HepG2 (cell line): Measurements from ENCODE around the gene KRTCAP2. TPM values are rescaled to one million over a fixed set of nuclear protein-coding genes. Genes with fewer than 3 reads are reported as not detected.

Source experiments
- ATAC-seq: fragments of 200-7000 bp; cut with Tn5 transposase; 3 replicates; pipeline ENCODE4 v1.9.1; 2020; ENCODE audit warnings: mild to moderate bottlenecking, moderate library complexity
- BruUV-seq: library from RNA; stranded (reverse); fragments of 400-500 nt; replicated peaks from 2 replicates; lab custom pipeline; 2021; lab: Mats Ljungman, UMichigan
- CTCF ChIA-PET: fragments of 300-600 bp; formaldehyde crosslinking; extraction: SDS; loops from one replicate; lab custom pipeline; 2021; ENCODE audit warnings: low total read pairs, inconsistent platforms, low intra/inter-chr PET ratio; lab: Yijun Ruan, JAX
- POLR2A ChIA-PET: fragments of 350-600 bp; sonication (Branson Sonifier 250); formaldehyde crosslinking; loops from one replicate; lab custom pipeline; 2020; ENCODE audit warnings: antibody characterized with exemption, inconsistent platforms; lab: Yijun Ruan, JAX
- DNase-seq: peaks from one replicate; pipeline ENCODE4 v3.0.0-alpha.2; 2015; ENCODE audit warnings: low spot score
- FAIRE-seq: peaks from 3 replicates; lab custom pipeline; 2011; peaks lifted over from hg19 to GRCh38; lab: Jason Lieb, UNC
- H2AFZ ChIP-seq: one replicate; pipeline ENCODE4 v1.6.1; 2011; ENCODE audit warnings: low read length, inconsistent platforms
- H3K27ac ChIP-seq: fragments of 300-600 bp; 3 replicates; pipeline ENCODE4 v1.8.0; 2011; ENCODE audit warnings: mixed run types, mild to moderate bottlenecking, mixed read lengths, low read length, inconsistent platforms; ENCODE audit not compliant: insufficient read depth; ENCODE audit errors: extremely low read length
- H3K27me3 ChIP-seq, 2 experiments: fragments of 200-600 bp in 1 of 2; 2 replicates in 1 of 2; 3 replicates in 1 of 2; pipeline versions ENCODE4 v1.6.0 to v1.8.0; 2011; ENCODE audit warnings: low read length in 2 of 2, mild to moderate bottlenecking in 2 of 2, moderate library complexity in 2 of 2, inconsistent platforms in 1 of 2; ENCODE audit not compliant: insufficient read depth in 2 of 2, control insufficient read depth in 1 of 2
- H3K36me3 ChIP-seq, 2 experiments: fragments of 200-600 bp in 1 of 2; replicated peaks in 1 of 2; 2 replicates in 1 of 2; 3 replicates in 1 of 2; pipeline versions ENCODE4 v1.5.1 to v1.8.0; 2011; ENCODE audit warnings: low read length in 2 of 2, inconsistent platforms in 1 of 2; ENCODE audit not compliant: insufficient read depth in 2 of 2, control insufficient read depth in 1 of 2
- H3K4me1 ChIP-seq: 2 replicates; pipeline ENCODE4 v1.5.1; 2012; ENCODE audit warnings: low read length, inconsistent platforms; ENCODE audit not compliant: insufficient read depth
- H3K4me2 ChIP-seq: 2 replicates; pipeline ENCODE4 v1.6.0; 2011; ENCODE audit warnings: low read depth, low read length, inconsistent platforms
- H3K4me3 ChIP-seq, 3 experiments: fragments of 200-600 bp in 1 of 3; sonication (generic), shearing (Covaris generic) in 1 of 3; replicated peaks in 1 of 3; 2 replicates each; pipeline ENCODE4 v1.5.1; 2011 to 2016; ENCODE audit warnings: low read length in 3 of 3, inconsistent platforms in 2 of 3, low read depth in 2 of 3, mild to moderate bottlenecking in 2 of 3, control low read depth in 1 of 3, mixed read lengths in 1 of 3; ENCODE audit not compliant: insufficient read depth in 1 of 3
- H3K79me2 ChIP-seq: one replicate; pipeline ENCODE4 v1.6.1; 2011; ENCODE audit warnings: low read length, inconsistent platforms; ENCODE audit not compliant: insufficient read depth
- H3K9ac ChIP-seq: 2 replicates; pipeline ENCODE4 v1.6.0; 2011; ENCODE audit warnings: mild to moderate bottlenecking, low read depth, low read length, inconsistent platforms; ENCODE audit not compliant: insufficient read depth
- H3K9me3 ChIP-seq: 2 replicates; pipeline ENCODE4 v1.5.1; 2012; ENCODE audit warnings: mild to moderate bottlenecking, low read length
- H4K20me1 ChIP-seq: 2 replicates; pipeline ENCODE4 v1.6.0; 2011; ENCODE audit warnings: inconsistent platforms, mild to moderate bottlenecking, low read length, moderate library complexity; ENCODE audit not compliant: insufficient read depth
- ARNTL ChIP-seq: sonication (generic); formaldehyde crosslinking; IDR thresholded peaks from 2 replicates; pipeline ENCODE4 v1.4.0; 2020; ENCODE audit warnings: mild to moderate bottlenecking, missing genetic modification reagents
- CAMTA2 ChIP-seq: sonication (generic); formaldehyde crosslinking; IDR thresholded peaks from 2 replicates; pipeline ENCODE4 v1.4.0; 2020; ENCODE audit warnings: mild to moderate bottlenecking, missing genetic modification reagents, borderline replicate concordance
- HDAC2 ChIP-seq: sonication (generic); formaldehyde crosslinking; IDR thresholded peaks from 2 replicates; pipeline ENCODE4 v1.4.0; 2020; ENCODE audit warnings: missing genetic modification reagents
- KLF15 ChIP-seq: sonication (generic); formaldehyde crosslinking; IDR thresholded peaks from 2 replicates; pipeline ENCODE4 v1.8.1; 2023; ENCODE audit warnings: borderline replicate concordance, mild to moderate bottlenecking, inconsistent platforms, missing genetic modification reagents, mixed read lengths
- SP4 ChIP-seq: sonication (generic); formaldehyde crosslinking; IDR thresholded peaks from 2 replicates; pipeline ENCODE4 v1.8.1; 2023; ENCODE audit warnings: mild to moderate bottlenecking, missing genetic modification reagents
- ZC3H4 ChIP-seq: sonication (generic); formaldehyde crosslinking; IDR thresholded peaks from 2 replicates; pipeline ENCODE4 v1.4.0; 2020; ENCODE audit warnings: missing genetic modification reagents, borderline replicate concordance
- ZNF761 ChIP-seq: sonication (generic); formaldehyde crosslinking; conservative IDR thresholded peaks from 2 replicates; pipeline ENCODE4 v1.4.0; 2020; ENCODE audit warnings: mild to moderate bottlenecking, missing genetic modification reagents
- WGBS: methylation state at CpG from one replicate; pipeline ENCODE4 v1.1.6; 2017; ENCODE audit warnings: low lambda C conversion rate; 5-methylcytosine and 5-hydroxymethylcytosine counted together
- in situ Hi-C: cut with HindIII; loops from 2 replicates; pipeline ENCODE4 v1.10.0; 2017; ENCODE audit warnings: low pct_unique_long_range_greater_than_20kb; ENCODE audit not compliant: extremely low pct_ligation_motif_present
- intact Hi-C: fragments of 100-400 bp; cut with micrococcal nuclease; formaldehyde crosslinking; loops from one replicate; pipeline ENCODE4 v1.10.0; 2022; ENCODE audit not compliant: unreplicated experiment
- polyA plus RNA-seq, 8 experiments: library from polyadenylated mRNA; depleted of rRNA in 3 of 8; stranded (reverse) in 7 of 8; unstranded in 1 of 8; fragments of >200 nt; fragmentation: Illumina TruSeq in 4 of 8; extraction: Trizol in 4 of 8; gene quantifications; 2 replicates each; pipeline versions ENCODE4 v1.2.1 to v1.2.3, GENCODE V29; 2011 to 2016; ENCODE audit warnings: low read depth in 4 of 8, missing spikeins in 1 of 8, mixed read lengths in 1 of 8; ENCODE audit not compliant: insufficient read depth in 1 of 8
- total RNA-seq, 5 experiments: library from RNA; depleted of rRNA; stranded (reverse); fragments of >200 nt; fragmentation: Illumina TruSeq; extraction: Trizol; gene quantifications; 2 replicates each; pipeline ENCODE4 v1.2.3, GENCODE V29; 2016; ENCODE audit warnings: low read depth in 1 of 5
- TF ChIP-seq, protein P1 (sequence below): sonication (generic); formaldehyde crosslinking; IDR thresholded peaks from 2 replicates; pipeline ENCODE4 v1.4.0; 2020; ENCODE audit warnings: missing genetic modification reagents
- TF ChIP-seq, protein P2 (sequence below): sonication (generic); formaldehyde crosslinking; IDR thresholded peaks from 2 replicates; pipeline ENCODE4 v1.8.0; 2022; ENCODE audit warnings: missing genetic modification reagents, low read depth, mild to moderate bottlenecking, borderline replicate concordance
- TF ChIP-seq, protein P3 (sequence below): IDR thresholded peaks from 2 replicates; pipeline ENCODE4 v1.6.1; 2016; ENCODE audit warnings: low read depth, missing genetic modification reagents, missing compliant biosample characterization

KRTCAP2 gene
- total and polyA plus RNA-seq, 2 of the 13 experiments (the other 11 are each of a cell fraction or from before 2014, with no cell fraction given): 77.3 to 79.4 TPM

DNA sequence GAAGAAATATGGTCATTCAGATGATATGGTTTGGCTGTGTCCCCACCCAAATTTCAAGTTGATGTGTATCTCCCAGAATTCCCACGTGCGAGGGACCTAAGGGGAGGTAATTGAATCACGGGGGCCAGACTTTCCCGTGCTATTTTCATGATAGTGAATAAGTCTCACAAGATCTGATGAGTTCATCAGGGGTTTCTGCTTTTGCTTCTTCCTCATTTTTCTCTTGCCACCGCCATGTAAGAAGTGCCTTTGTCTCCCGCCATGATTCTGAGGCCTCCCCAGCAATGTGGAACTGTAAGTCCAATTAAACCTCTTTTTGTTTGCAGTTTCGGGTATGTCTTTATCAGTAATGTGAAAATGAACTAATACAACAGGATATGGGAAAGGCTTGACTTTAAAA, 31.4 kb downstream of the KRTCAP2 start:
- ChIA-PET POLR2A (no interaction called here), CTCF (no interaction called here)
- peaks cover 0 to 4% of the 10 kb centered on the region in 2 experiments; a peak in 1 of 5 replicates for H3K27me3 ChIP-seq
- H3K4me1 ChIP-seq: peaks cover 35% of the 10 kb centered on the region
- H4K20me1 ChIP-seq: no peaks in the 10 kb centered on the region
- no peak overlapping the region for H3K4me3 ChIP-seq
- H3K9me3 ChIP-seq: no peaks in the 10 kb centered on the region
- TF ChIP-seq, protein P1, sequence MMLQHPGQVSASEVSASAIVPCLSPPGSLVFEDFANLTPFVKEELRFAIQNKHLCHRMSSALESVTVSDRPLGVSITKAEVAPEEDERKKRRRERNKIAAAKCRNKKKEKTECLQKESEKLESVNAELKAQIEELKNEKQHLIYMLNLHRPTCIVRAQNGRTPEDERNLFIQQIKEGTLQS (CRISPR knock-in tag): no peak
- TF ChIP-seq ARNTL (CRISPR knock-in tag) (no peak), KLF15 (CRISPR knock-in tag) (no peak), ZNF761 (CRISPR knock-in tag) (no peak)
- no TSS peak for BruUV-seq
- no peak overlapping the region for H3K9ac ChIP-seq
- H3K4me2 ChIP-seq: no peak overlapping the region
- H3K79me2 ChIP-seq: peaks cover 26% of the 10 kb centered on the region
- intact Hi-C loops: no loop called here
- no peak overlapping the region for H3K27ac ChIP-seq
- in situ Hi-C loops: no loop called here
- 61% methylated on average over 7 of the region's 7 CpGs for WGBS
- no peak for DNase-seq
- no peak for ATAC-seq
- peaks cover 0 to 7% of the 10 kb centered on the region in 2 experiments; a peak in 1 of 5 replicates for H3K36me3 ChIP-seq
- H2AFZ ChIP-seq: no peak overlapping the region
- FAIRE-seq: no peak

DNA sequence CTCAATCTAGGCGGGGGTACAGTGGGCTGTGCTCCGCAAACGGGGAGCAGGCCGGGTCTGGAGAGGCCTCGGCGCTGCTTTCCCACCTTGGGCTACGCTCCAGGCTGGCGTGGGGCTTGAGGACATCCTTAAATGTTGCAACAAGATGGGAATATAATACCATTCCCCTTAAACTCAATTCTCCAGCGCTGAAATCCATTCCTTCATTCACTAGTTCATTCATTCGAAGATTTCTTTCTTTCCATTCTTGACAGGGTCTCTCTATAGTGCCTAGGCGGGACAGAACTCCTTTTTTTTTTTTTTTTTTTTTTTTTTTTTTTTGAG, 32.5 kb downstream of the KRTCAP2 start:
- no peaks in the 10 kb centered on the region for H3K9me3 ChIP-seq
- ChIA-PET POLR2A (interaction anchor here (1.0 to 7.4 kb wide), 4 partner anchors 10 to 32 kb away, joined by 5 to 144 read pairs (median 8); partner anchors contain the start of genes EFNA1 and KRTCAP2), CTCF (interaction anchor here (1.1 kb wide), 1 partner anchor 47 kb away, joined by 3 read pairs; no protein-coding TSS in a partner anchor)
- peaks cover 39% of the 10 kb centered on the region for H3K4me1 ChIP-seq
- peak overlapping the region; percentile 82 for H2AFZ ChIP-seq
- H3K9ac ChIP-seq: peak overlapping the region; percentile 83; the same call in 1 of the 2 replicates
- WGBS: 10% methylated on average over 9 of the region's 11 CpGs
- ATAC-seq: no peak
- peaks cover 0 to 7% of the 10 kb centered on the region in 2 experiments; a peak in 1 of 5 replicates for H3K36me3 ChIP-seq
- no peak for DNase-seq
- intact Hi-C loops (loop anchor here (1.0 kb wide), 1 partner anchor 46 kb away; no protein-coding TSS in a partner anchor), in situ Hi-C loops (no loop called here)
- no peaks in the 10 kb centered on the region for H4K20me1 ChIP-seq
- no peaks in the 10 kb centered on the region; a peak in 1 of 5 replicates for H3K27me3 ChIP-seq
- peaks cover 28% of the 10 kb centered on the region for H3K79me2 ChIP-seq
- H3K4me3 ChIP-seq: peak overlapping the region; percentile 67 to 97 (median 86); a peak in 5 of 6 replicates
- FAIRE-seq: no peak
- BruUV-seq: no TSS peak
- no peak overlapping the region for H3K27ac ChIP-seq
- H3K4me2 ChIP-seq: peak overlapping the region; percentile 96
- TF ChIP-seq CAMTA2 (CRISPR knock-in tag) (0 out of 2 replicates have a peak, but pooled peaks have one; percentile 13), HDAC2 (CRISPR knock-in tag) (peak; percentile 7; the same call in 1 of the 2 replicates), SP4 (CRISPR knock-in tag) (0 out of 2 replicates have a peak, but pooled peaks have one; percentile 45), ZC3H4 (no peak)
- TF ChIP-seq, protein P2, sequence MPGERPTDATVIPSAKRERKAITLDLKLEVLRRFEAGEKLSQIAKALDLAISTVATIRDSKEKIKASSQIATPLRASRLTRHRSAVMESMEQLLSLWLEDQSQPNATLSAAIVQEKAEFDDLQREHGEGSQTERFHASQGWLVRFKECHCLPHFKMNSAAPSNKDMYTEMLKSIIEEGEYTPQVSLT (CRISPR knock-in tag): 0 out of 2 replicates have a peak, but pooled peaks have one; percentile 79
- TF ChIP-seq, protein P3, sequence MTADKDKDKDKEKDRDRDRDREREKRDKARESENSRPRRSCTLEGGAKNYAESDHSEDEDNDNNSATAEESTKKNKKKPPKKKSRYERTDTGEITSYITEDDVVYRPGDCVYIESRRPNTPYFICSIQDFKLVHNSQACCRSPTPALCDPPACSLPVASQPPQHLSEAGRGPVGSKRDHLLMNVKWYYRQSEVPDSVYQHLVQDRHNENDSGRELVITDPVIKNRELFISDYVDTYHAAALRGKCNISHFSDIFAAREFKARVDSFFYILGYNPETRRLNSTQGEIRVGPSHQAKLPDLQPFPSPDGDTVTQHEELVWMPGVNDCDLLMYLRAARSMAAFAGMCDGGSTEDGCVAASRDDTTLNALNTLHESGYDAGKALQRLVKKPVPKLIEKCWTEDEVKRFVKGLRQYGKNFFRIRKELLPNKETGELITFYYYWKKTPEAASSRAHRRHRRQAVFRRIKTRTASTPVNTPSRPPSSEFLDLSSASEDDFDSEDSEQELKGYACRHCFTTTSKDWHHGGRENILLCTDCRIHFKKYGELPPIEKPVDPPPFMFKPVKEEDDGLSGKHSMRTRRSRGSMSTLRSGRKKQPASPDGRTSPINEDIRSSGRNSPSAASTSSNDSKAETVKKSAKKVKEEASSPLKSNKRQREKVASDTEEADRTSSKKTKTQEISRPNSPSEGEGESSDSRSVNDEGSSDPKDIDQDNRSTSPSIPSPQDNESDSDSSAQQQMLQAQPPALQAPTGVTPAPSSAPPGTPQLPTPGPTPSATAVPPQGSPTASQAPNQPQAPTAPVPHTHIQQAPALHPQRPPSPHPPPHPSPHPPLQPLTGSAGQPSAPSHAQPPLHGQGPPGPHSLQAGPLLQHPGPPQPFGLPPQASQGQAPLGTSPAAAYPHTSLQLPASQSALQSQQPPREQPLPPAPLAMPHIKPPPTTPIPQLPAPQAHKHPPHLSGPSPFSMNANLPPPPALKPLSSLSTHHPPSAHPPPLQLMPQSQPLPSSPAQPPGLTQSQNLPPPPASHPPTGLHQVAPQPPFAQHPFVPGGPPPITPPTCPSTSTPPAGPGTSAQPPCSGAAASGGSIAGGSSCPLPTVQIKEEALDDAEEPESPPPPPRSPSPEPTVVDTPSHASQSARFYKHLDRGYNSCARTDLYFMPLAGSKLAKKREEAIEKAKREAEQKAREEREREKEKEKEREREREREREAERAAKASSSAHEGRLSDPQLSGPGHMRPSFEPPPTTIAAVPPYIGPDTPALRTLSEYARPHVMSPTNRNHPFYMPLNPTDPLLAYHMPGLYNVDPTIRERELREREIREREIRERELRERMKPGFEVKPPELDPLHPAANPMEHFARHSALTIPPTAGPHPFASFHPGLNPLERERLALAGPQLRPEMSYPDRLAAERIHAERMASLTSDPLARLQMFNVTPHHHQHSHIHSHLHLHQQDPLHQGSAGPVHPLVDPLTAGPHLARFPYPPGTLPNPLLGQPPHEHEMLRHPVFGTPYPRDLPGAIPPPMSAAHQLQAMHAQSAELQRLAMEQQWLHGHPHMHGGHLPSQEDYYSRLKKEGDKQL: no peak
